ENCODE results near the gene ISCA1.

Gene ISCA1

DNA sequence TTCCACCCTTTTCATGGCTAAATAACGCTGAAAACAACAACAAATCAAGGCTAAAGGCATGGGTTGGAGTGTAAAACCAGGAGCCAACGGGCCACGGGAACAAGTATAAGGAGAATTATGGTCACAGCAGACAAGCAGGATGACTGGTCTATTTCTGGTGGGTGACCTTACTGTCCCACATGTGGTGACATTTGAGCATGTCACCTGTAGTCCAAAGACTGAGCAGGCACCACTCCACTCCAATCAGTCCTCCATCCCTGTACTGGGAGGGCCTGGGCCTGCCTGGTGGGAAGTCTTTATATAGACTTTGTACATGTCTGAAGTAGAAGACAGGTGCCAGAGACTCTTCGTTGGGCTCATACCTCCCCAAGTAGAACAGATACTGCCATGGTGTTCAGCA, 59.7 kb downstream of the ISCA1 start:
- no peak overlapping the region for H3K4me3 ChIP-seq (ENCODE audit: control insufficient read depth, low read depth, low read length)
- TF ChIP-seq CTCF (IDR thresholded peaks at IDR 0.05; ENCODE audit: control insufficient read depth, insufficient read depth, low read depth, low read length, missing control alignments), result no peak
- DNase-seq (ENCODE audit: low read depth), result no peak

- no peak overlapping the region for H3K4me3 ChIP-seq (ENCODE audit: control insufficient read depth, low read depth, low read length)
- DNase-seq (ENCODE audit: low read depth), result no peak
- no peak for TF ChIP-seq CTCF (IDR thresholded peaks at IDR 0.05; ENCODE audit: control insufficient read depth, insufficient read depth, low read depth, low read length, missing control alignments)
Observed at GRCh38 chr9:86219606-86220005, 62.7 kb downstream of the ISCA1 start.

GRCh38 chr9:86217076-86217755, 65.1 kb downstream of the ISCA1 start:
- no peak for TF ChIP-seq CTCF (IDR thresholded peaks at IDR 0.05; ENCODE audit: control insufficient read depth, insufficient read depth, low read depth, low read length, missing control alignments)
- DNase-seq (ENCODE audit: low read depth), result no peak
- no peak overlapping the region for H3K4me3 ChIP-seq (ENCODE audit: control insufficient read depth, low read depth, low read length)
